NCI-H524 (cell line): ENCODE data around the gene ST7L.
"Not testable (repeated sequence)": the region's sequence is repeated elsewhere in the genome, so short reads cannot be mapped to it uniquely, and the experiment has no call there.

Source experiments
- DNase-seq, 2 experiments: peaks; one replicate each; lab custom pipeline; 2025; lab: John Stamatoyannopoulos, UW

Gene ST7L

DNA sequence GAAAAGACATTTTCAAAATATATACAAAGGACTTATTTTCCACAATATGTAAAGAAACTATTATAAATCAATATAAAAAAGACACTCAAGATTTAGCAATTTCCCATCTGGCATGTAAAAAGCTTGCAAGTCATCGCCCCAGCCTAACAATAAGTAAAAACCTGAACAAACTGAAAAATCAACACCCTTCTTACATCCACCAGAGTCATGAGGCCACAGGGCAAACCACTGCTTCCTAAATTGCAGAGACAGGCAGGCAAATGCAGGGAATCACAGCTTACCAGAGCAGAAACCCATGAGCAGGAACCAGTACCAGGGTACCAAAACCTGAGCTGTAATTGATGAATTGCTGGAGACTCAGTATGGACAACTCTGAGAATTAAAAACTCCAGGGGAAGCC lies 126.9 kb downstream of the ST7L start:
- no peak for DNase-seq

DNA sequence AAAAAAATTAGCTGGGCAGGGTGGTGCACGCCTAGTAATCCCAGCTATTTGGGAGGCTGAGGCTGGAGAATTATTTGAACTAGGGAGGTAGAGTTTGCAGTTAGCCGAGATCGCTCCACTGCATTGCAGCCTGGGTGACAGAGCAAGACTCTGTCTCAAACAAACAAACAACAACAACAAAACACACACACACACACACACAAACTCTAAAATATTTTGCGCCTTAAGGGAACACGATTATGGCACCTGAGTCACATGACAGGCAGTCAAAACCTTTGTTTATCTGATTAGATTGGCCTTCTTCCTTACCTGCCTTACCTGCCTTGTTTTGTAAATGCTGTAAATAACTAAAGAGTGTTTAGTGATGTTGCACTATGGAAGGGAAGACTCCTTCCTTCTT lies 130.8 kb downstream of the ST7L start:
- DNase-seq: no peak

DNA sequence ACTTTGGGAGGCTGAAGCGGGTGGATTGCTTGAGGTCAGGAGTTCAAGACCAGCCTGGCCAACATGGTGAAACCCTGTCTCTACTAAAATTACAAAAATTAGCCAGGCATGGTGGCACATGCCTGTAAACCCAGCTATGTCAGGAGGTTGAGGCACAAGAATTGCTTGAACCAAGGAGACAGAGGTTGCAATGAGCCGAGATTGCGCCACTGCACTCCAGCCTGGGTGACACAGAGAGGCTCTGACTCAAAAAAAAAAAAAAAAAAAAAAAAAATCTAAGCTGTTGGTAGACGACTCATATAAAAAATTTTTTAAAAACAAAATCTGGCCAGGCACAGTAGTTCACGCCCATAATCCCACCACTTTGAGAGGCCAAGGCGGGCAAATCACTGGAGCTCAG lies 131.3 kb downstream of the ST7L start:
- not testable (repeated sequence) for DNase-seq

DNA sequence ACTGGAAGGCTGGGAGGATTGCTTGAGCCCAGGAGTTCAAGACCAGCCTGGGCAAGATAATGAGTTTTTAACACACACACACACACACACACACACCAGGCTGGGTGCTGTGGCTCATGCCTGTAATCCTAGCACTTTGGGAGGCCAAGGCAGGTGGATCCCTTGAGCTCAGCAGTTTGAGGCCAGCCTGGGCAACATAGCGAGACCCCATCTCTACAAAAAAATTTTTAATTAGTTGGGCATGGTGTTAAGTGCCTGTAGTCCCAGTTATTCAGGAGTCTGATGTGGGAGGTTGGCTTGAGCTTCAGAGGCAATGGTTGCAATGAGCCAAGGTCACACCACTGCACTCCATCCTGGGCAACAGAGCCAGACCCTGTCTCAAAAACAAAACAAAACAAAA lies 132.9 kb downstream of the ST7L start:
- not testable (repeated sequence) for DNase-seq

DNA sequence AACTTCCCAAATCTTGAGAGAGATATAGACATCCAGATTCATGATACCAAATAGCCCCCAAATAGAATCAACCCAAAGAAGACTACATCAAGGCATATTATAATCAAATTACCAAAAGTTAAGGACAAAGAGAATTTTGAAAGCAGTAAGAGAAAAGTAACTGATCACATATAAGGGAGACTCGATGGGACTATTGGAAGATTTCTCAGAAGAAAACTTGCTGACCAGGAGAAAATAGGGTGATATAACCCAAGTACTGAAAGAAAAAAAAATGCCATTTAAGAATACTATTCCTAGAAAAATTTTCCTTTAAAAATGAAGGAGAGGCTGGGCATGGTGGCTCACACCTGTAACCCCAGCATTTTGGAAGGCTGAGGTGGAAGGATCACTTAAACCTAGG lies 140.6 kb downstream of the ST7L start:
- DNase-seq: no peak

DNA sequence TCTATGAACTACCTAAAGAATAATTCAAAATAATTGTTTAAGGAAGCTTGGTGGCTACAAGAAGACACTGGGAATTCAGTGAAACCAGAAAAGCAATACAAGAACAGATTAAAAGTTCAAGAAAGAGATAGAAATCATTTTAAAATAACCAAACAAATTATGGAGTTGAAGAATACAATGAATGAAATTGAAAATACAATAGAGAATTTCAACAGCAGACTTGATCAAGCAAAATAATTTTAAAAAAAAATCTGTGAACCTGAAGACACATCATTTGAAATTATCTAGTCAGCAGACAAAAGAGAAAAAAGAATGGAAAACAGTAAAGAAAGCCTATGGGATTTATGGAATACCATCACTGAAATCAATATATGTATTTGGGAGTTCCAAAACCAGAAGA lies 141.4 kb downstream of the ST7L start:
- no peak for DNase-seq
